Retinal pigment epithelial cell (primary cell): ENCODE measurements around the gene ATP1A2.
A peak's percentile ranks its signal among the peaks of the same experiment; 100 is the strongest.

Experiments
- DNase-seq: peaks from one replicate; pipeline ENCODE4 v3.0.0-alpha.2; 2010; ENCODE audit warnings: low read depth
- H3K4me3 ChIP-seq: 2 replicates; pipeline ENCODE4 v1.5.1; 2011; ENCODE audit warnings: mild to moderate bottlenecking, low read length, control low read depth, moderate library complexity
- CTCF ChIP-seq: conservative IDR thresholded peaks from 2 replicates; pipeline ENCODE4 v1.5.1; 2011; ENCODE audit warnings: low read depth, low read length, control low read depth, inconsistent platforms

The ATP1A2 gene

GRCh38 chr1:160161965-160162705, 46.6 kb downstream of the ATP1A2 start:
- TF ChIP-seq CTCF: peak; percentile 67
- DNase-seq: no peak
- no peak overlapping the region for H3K4me3 ChIP-seq

GRCh38 chr1:160162931-160163330, 47.4 kb downstream of the ATP1A2 start:
- H3K4me3 ChIP-seq: no peak overlapping the region
- no peak for TF ChIP-seq CTCF
- DNase-seq: no peak

- DNase-seq: no peak
- no peak overlapping the region for H3K4me3 ChIP-seq
- TF ChIP-seq CTCF: peak; percentile 14
Measured at GRCh38 chr1:160163615-160164014, 48.1 kb downstream of the ATP1A2 start.

- no peak for TF ChIP-seq CTCF
- H3K4me3 ChIP-seq: no peak overlapping the region
- no peak for DNase-seq
Measured at GRCh38 chr1:160164121-160164520, 48.6 kb downstream of the ATP1A2 start.

DNA sequence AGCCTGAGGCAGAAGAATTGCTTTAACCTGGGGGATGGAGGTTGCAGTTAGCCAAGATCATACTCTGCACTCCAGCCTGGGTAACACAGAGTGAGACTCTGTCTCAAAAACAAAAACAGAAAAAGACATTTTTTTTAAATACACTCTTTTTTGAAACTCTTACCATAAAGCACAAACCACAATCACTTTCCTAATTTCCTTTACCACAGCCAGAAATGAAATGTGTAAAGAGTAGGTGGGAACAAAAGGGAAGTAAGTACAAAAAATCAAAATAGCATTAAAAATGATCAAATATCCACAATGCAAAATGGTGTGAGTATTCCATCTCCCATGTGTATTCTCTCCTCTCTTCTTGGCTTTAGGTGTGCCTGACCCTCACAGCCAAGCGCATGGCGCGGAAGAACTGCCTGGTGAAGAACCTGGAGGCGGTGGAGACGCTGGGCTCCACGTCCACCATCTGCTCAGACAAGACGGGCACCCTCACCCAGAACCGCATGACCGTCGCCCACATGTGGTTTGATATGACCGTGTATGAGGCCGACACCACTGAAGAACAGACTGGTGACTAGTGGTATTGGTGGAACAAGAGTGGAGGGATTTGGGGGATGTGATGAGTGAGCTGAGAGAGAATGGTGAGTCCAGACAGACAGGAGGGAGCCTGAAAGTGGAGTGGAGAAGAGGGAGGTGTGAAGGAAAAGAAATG, 50.8 kb downstream of the ATP1A2 start:
- no peak for TF ChIP-seq CTCF
- no peak overlapping the region for H3K4me3 ChIP-seq
- no peak for DNase-seq

DNA sequence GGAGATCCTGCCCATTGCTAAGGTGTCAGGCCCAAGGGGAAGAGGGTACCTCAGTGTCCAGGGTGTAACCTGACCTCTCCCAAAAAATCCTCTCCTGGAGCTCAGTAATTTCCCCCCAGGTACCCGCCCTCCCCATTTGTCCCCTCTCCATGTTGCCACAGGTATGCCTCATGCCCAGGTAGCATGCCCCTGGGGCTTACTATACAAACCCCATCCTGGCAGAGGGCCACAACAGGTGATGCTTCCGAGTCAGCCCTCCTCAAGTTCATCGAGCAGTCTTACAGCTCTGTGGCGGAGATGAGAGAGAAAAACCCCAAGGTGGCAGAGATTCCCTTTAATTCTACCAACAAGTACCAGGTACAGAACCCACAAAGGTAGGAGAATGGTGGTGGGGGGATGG, 51.5 kb downstream of the ATP1A2 start:
- DNase-seq: no peak
- no peak overlapping the region for H3K4me3 ChIP-seq
- no peak for TF ChIP-seq CTCF

DNA sequence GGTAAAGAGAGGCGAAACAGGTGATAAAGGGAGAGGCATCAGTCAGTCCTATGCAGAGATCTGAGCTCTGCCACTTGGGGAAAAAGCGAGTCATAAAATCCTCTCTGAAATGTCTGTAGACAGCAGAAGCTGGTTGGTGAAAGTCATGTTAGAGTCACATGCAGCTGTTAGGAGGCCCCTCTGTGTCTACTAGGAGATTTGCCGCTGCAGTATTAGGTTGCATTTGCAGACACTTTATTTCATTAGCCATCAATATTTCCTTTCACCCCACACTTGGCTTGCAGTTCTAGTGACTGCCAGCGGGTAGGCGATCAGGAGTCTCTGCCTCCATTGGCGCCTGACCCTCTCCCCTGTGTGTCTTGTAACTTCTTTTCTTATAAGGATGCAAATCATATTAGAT, 52.0 kb downstream of the ATP1A2 start:
- no peak for TF ChIP-seq CTCF
- H3K4me3 ChIP-seq: no peak overlapping the region
- no peak for DNase-seq
